ENCODE measurements around the gene IFT27.

DNA sequence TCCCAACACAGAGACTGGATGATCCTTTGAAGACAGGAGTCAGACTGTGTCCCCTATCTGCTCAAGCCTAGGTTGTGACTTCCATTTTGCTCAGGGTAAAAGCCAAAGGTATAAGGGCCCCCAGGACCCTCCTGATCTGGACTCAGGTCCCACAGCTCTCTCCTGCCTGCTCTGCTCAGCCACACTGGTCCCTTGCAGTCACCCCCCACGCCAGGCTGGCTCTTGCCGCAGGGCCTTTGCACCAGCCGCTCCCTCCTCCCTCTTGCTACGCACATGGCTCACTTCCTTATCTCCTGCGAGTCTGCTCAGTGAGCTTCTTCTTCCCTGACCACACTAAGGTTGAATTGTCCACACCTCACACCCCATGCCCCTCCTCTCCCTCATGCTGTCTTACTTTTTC, 44.0 kb downstream of the IFT27 start:
- TF ChIP-seq EZH2phosphoT487 (IDR thresholded peaks at IDR 0.05; ENCODE audit: borderline replicate concordance, low read length) = no peak
- TF ChIP-seq, protein P1, sequence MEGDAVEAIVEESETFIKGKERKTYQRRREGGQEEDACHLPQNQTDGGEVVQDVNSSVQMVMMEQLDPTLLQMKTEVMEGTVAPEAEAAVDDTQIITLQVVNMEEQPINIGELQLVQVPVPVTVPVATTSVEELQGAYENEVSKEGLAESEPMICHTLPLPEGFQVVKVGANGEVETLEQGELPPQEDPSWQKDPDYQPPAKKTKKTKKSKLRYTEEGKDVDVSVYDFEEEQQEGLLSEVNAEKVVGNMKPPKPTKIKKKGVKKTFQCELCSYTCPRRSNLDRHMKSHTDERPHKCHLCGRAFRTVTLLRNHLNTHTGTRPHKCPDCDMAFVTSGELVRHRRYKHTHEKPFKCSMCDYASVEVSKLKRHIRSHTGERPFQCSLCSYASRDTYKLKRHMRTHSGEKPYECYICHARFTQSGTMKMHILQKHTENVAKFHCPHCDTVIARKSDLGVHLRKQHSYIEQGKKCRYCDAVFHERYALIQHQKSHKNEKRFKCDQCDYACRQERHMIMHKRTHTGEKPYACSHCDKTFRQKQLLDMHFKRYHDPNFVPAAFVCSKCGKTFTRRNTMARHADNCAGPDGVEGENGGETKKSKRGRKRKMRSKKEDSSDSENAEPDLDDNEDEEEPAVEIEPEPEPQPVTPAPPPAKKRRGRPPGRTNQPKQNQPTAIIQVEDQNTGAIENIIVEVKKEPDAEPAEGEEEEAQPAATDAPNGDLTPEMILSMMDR (IDR thresholded peaks at IDR 0.05; ENCODE audit: low read depth, low read length, poor library complexity, severe bottlenecking) = no peak

Measured in DOHH2 (cell line).